ENCODE data around the gene MRPL22.

DNA sequence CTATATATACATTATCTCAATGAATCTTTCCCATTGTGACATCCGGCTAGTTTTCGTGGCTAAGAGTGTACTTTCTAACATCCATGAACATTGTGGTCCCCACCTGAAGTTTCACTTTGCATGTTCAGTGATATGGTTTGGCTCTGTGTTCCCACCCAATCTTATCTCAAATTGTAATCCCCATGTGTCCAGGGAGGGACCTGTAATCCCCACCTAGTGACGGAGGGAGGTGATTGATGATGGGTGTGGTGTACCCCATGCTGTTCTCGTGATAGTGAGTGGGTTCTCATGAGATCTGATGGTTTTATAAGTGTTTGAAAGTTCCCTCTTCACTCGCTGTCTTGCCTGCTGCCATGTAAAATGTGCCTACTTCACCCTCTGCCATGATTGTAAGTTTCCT is 28.1 kb downstream of the MRPL22 start:
- TF ChIP-seq CTCF (conservative IDR thresholded peaks at IDR 0.05) (no peak), ZFX (IDR thresholded peaks at IDR 0.05) (no peak)

Data from C4-2B (cell line).